ENCODE measurements around the gene TRRAP.
A peak's percentile ranks its signal among the peaks of the same experiment; 100 is the strongest.

Gene TRRAP

DNA sequence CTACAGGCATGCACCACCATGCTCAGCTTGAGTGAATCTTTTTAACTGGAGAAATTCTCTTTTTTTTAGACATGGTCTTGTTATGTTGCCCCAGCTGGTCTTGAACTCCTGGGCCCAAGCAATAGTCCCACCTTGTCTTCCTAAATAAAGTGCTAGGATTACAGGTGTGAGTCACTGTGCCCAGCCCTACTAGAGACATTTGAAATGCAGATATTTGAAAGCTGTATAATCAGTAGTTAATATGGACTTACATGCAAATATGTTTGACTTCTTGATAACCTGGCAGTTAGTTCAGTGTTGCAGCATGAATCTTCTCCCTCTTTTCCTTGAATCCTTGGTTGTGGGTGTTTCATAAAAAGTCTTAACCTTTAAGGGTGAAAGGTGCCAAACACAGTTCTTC is 8.7 kb downstream of the TRRAP start:
- Mint-ChIP-seq H3K9me3 (no peaks in the 10 kb centered on the region), H3K27me3 (ENCODE audit: low read depth, poor library complexity) (no peaks in the 10 kb centered on the region), H3K4me1 (peaks cover 5% of the 10 kb centered on the region), H3K36me3 (ENCODE audit: low read depth) (peaks cover 51% of the 10 kb centered on the region), H3K27ac (no peak overlapping the region), H3K4me3 (no peak overlapping the region)
- no peak for DNase-seq
- no peak for TF ChIP-seq CTCF (IDR thresholded peaks at IDR 0.05)

- peak overlapping the region; percentile 92 for H3K27ac Mint-ChIP-seq
- no peak for TF ChIP-seq CTCF (IDR thresholded peaks at IDR 0.05)
- H3K36me3 Mint-ChIP-seq (ENCODE audit: low read depth), result peaks cover 83% of the 10 kb centered on the region
- H3K4me3 Mint-ChIP-seq, result no peak overlapping the region
- peaks cover 6% of the 10 kb centered on the region for H3K4me1 Mint-ChIP-seq
- no peaks in the 10 kb centered on the region for H3K27me3 Mint-ChIP-seq (ENCODE audit: low read depth, poor library complexity)
- no peaks in the 10 kb centered on the region for H3K9me3 Mint-ChIP-seq
- DNase-seq, result no peak
Observed at GRCh38 chr7:98892609-98893008, 14.3 kb downstream of the TRRAP start.

DNA sequence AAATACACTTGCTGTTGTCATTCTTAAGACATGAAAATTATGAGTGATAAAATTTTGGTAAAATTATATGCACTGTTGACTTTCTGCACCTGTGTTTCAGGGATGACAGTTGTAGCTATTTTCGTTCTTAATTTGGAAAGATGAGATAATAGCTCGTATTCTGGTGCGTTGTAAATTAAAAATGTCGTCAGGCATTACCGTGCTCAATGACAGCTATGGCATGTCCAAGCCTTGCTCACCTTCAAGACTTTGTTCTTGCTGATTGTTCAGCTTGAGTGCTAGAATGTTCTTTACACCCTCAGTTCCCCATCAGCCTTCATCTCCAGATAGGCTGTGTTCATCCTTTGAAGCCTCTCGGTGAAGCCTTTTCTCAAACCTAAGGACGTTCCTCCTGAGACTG is 21.5 kb downstream of the TRRAP start:
- DNase-seq, result no peak
- Mint-ChIP-seq H3K4me1 (no peaks in the 10 kb centered on the region), H3K27me3 (ENCODE audit: low read depth, poor library complexity) (no peaks in the 10 kb centered on the region), H3K36me3 (ENCODE audit: low read depth) (peaks cover 90% of the 10 kb centered on the region), H3K4me3 (no peak overlapping the region), H3K27ac (no peak overlapping the region), H3K9me3 (no peaks in the 10 kb centered on the region)
- no peak for TF ChIP-seq CTCF (IDR thresholded peaks at IDR 0.05)

DNA sequence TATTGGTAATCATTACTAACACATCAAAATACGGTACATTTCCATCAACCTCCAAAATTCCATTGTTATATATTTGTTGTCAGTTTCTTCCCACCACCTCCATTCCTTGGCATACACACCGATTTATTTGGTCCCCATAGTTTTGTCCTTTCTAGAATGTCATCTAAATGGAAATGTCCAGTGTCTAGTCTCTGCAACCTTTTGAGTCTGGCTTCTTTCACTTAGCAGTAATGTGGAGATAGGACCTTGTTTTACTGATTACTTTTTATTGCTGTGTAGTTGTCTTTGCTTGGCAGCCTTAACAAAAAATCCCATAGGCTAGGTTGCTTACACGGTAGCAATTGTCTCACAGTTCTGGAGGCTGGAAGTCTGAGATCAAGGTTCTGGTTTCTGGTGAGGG is 22.5 kb downstream of the TRRAP start:
- Mint-ChIP-seq H3K4me3 (no peak overlapping the region), H3K36me3 (ENCODE audit: low read depth) (peaks cover 90% of the 10 kb centered on the region), H3K27ac (no peak overlapping the region), H3K9me3 (no peaks in the 10 kb centered on the region), H3K4me1 (no peaks in the 10 kb centered on the region), H3K27me3 (ENCODE audit: low read depth, poor library complexity) (peaks cover 4% of the 10 kb centered on the region)
- DNase-seq, result no peak
- no peak for TF ChIP-seq CTCF (IDR thresholded peaks at IDR 0.05)

- Mint-ChIP-seq H3K27ac (no peak overlapping the region), H3K4me3 (no peak overlapping the region), H3K36me3 (ENCODE audit: low read depth) (peaks cover 91% of the 10 kb centered on the region), H3K4me1 (no peaks in the 10 kb centered on the region), H3K27me3 (ENCODE audit: low read depth, poor library complexity) (peaks cover 4% of the 10 kb centered on the region), H3K9me3 (no peaks in the 10 kb centered on the region)
- DNase-seq, result no peak
- TF ChIP-seq CTCF (IDR thresholded peaks at IDR 0.05), result no peak
Observed at GRCh38 chr7:98902523-98902922, 24.2 kb downstream of the TRRAP start.

DNA sequence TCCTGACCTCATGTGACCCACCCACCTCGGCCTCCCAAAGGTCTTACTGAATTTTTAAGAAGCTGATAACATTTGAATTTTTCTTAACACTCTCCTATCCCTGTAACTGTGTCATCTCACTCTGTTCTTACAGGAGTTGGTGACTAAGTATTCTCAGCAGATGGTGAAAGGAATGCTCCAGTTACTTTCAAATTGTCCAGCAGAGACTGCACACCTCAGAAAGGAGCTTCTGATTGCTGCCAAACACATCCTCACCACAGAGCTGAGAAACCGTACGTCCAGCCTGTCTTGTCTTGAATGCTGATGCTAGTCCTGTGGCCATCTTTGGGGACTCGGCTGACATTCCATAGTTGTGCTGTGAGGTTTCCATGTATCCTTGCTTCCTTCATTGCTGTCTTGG is 24.9 kb downstream of the TRRAP start:
- TF ChIP-seq CTCF (IDR thresholded peaks at IDR 0.05), result no peak
- Mint-ChIP-seq H3K36me3 (ENCODE audit: low read depth) (peaks cover 93% of the 10 kb centered on the region), H3K27ac (no peak overlapping the region), H3K27me3 (ENCODE audit: low read depth, poor library complexity) (peaks cover 4% of the 10 kb centered on the region), H3K4me3 (no peak overlapping the region), H3K9me3 (no peaks in the 10 kb centered on the region), H3K4me1 (no peaks in the 10 kb centered on the region)
- no peak for DNase-seq
